Fibroblast of the conjunctiva (primary cell): ENCODE results near the gene FOXP3.

Source experiments
- DNase-seq: peaks from one replicate; pipeline ENCODE4 v3.0.0-alpha.2; 2010; ENCODE audit warnings: low read depth

FOXP3 gene

DNA sequence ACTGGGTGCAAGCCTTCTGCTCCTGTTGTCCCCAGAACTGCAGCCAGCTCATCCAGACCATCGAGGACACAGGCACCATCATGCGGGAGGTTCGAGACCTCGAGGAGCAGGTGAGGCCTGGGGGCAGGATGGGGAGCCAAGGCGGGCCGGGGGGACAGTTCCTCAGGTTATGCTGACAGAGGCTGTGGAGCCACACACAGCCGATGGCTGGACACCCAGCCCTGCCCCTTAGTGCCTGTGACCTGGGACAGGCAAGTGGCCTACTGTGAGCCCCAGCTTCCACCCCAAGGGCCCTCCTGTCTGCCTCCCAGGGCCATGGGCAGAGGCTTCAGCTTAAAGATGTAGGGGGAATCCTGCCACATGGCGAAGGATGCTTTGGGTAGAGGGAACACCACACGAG is 14.9 kb downstream of the FOXP3 start:
- DNase-seq, result no peak

- DNase-seq, result no peak
Observed at GRCh38 chrX:49249071-49249470, 15.4 kb downstream of the FOXP3 start.

GRCh38 chrX:49247916-49248811 is 16.3 kb downstream of the FOXP3 start:
- no peak for DNase-seq

DNA sequence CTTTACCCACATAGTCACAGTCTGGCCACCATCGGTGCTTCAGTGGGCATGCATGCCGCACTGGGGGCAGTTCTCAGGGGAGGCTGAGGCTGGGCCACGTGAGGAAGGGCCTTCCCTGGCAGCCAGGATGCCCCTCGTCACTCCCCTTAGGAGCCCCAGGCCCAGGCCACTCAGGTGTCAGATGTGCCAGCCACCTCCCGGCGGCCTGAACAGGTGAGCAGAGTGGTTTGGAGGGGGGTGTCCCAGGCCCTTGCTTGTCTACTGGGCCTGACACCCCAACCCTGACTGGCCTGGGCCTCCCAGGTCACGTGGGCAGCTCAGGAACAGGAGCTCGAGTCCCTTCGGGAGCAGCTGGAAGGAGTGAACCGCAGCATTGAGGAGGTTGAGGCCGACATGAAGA is 17.2 kb downstream of the FOXP3 start:
- no peak for DNase-seq

GRCh38 chrX:49246541-49246940 is 18.0 kb downstream of the FOXP3 start:
- DNase-seq, result no peak

GRCh38 chrX:49244207-49244606 is 20.3 kb downstream of the FOXP3 start:
- no peak for DNase-seq

- no peak for DNase-seq
Observed at GRCh38 chrX:49243166-49243565, 21.3 kb downstream of the FOXP3 start.

GRCh38 chrX:49242545-49243066 is 21.9 kb downstream of the FOXP3 start:
- no peak for DNase-seq

GRCh38 chrX:49238735-49239134 is 25.8 kb downstream of the FOXP3 start:
- DNase-seq, result no peak

- DNase-seq, result no peak
Observed at GRCh38 chrX:49237060-49237459, 27.4 kb downstream of the FOXP3 start.

DNA sequence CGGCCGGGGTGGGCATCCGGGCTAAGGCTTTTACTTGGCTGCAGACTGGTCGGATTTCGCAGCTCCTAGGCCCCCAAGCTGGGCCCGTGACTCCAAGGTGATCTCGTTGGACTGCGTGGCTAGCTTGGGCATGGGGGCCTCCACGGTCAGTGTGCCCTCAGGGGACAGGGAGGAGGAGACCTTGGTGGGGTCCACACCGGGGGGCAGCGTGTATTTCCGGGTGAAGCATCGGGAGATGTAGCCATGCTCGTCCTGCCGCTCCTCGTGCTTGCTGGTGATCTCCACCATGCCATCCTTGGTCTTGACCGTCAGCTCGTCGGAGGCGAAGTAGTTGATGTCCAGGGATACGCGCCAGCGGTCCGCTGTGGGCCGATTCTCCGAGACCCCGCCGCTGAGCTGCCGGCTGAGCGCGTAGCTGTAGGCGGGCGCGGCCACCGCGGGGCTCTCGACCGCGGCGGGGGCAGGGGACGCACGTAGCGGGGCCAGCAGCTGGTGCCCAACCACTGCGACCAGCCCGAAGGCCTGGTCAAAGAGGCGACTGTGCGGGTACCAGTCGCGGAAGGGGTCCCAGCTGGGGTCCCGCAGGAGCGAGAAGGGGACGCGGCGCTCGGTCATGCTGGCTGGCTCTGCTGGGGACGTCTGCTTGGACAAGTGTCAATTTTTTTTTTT is 30.5 kb downstream of the FOXP3 start:
- no peak for DNase-seq

DNA sequence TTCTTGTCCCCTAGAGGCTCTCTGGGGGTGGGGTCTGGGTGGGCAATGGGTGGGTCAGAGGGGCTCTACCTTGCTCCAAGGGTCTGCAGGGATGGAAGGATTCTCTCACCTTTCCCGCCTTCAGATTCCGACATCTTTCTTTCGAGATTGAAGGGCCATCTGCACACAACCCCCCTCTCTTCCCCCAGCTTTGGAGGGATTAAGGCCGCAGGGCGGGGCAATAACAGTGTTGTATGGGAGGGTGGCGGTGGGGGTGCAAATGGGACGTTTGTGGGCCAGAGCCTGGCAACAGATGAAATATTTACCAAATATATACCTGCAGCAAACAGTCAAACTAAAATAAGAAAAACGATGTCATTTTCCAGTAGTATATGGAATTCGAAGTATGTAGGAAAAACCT is 31.3 kb downstream of the FOXP3 start, which contains the start of gene CACNA1F:
CACNA1F (minus strand) TSS at position 165 of the 400 bp plus-strand sequence; CDS start at position 134, 31 bp downstream.
- no peak for DNase-seq

DNA sequence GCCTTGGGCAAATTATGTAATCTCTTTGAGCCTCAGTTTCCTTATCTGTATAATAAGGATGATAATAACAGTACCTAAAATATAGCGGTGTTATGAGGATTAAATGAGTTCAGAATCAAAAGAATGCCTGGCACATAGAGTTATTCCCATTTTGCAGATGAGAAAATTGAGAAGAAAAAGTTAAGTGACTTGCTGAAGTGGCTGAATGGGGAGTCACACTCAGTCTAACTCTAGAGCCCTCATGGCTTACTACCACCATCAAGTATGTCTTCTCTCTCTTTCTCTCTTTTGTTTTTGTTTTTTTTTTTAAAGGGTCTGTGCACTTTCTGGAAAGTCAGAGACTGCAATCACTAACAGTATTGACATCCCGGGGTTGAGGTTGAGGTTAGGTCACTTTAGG is 32.0 kb downstream of the FOXP3 start:
- no peak for DNase-seq

DNA sequence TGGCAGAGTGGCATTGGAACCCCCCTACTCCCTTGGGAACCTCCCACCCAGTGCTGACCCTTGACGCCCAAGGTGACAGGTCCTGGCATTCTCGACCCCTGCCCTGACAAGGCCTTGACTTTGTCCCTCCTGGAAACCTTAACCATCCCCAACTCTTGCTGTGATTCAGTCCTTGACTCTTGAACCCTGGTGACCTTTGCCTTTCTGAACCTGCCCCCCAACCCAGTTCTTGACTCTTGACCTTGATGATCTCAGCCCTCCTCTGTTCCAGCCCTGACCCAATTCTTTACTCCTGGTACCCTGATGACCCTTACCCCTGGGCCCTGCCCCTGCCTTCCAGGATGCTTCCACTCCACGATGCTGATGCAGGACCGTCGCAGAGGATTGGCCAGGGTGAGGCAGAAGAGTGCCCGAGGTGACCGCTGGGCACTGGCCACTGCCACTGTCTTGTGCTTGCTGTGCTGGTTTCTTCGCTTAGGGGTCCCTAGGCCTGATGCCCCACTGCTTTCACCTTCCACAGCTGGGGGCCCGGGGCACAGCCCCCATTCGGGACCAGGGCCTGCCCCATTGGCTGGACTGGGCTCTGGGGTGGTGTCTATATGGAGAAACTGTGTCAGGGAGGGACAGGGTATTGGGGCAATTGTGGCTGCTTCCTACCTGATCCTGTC is 33.0 kb downstream of the FOXP3 start:
- DNase-seq, result no peak

DNA sequence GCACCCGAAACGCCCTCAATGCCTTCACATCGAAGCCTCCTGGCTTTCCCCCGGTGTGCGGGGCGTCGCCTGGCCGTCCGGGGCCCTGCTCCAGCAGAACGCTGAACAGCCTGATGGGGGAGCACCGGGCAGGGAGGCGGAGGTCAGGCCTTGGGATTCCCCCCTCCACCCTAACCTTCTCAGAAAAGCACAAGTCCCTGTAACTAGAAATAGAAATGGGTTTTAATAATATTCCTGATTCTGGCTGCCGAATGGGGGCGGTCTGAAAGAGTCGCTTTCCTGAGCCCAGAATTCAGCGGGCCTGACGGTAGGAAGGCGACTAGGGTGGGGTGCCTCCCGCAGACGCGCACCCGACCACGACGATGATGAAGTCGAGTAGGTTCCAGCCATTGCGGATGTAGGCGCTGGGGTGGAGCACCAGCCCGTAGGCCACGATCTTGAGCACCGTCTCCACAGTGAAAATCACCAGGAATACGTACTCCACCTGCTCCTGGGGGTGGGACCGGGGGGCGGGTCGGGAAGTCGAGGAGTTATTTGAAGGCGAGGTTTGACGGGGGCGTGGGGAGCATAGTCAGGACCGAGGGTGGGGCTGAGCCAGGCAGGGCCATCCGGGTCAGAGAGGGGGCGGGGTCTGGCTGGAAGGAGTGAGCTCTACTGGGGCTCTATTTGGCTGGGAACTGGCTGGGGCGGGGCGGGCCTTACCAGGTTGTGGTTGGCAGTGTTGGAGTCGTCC is 33.8 kb downstream of the FOXP3 start:
- DNase-seq, result no peak

- no peak for DNase-seq
Observed at GRCh38 chrX:49228185-49228584, 36.3 kb downstream of the FOXP3 start.

DNA sequence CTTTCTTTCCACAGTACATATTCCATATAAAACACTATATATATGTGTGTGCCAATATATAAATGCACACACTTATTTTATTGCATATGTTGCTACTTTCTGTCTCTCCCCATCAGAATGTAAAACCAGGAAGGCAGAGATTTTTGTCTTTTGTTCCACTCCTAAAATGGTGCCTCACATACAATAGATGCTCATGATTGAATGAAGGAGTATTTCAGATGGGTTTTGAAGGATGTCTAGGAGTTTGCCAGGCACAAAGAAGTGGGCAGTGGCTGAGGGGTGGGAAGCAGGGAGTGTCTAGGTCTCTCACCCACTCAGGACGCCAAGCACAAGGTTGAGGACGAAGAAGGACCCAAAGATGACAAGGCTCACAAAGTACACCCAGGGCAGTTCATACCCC is 36.8 kb downstream of the FOXP3 start:
- no peak for DNase-seq

DNA sequence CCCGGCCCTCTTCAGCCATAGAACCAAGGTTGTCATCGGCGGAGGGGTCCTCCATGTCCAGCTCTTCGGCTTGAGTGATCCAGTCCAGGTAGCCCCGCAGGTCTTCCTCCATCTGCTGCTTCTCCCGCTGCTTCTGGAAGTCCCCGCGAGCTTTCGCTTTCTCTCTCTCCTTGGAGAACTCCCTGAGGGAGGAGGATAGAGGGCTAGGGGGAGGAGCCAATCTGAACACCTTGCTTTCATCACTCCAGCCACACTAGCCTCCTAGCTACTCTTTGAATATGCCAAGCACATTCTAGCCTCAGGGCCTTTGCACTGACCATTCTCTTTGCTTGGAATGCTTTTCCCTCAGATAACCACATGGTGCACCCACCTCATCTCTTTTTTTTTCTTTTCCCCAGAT is 37.6 kb downstream of the FOXP3 start:
- no peak for DNase-seq

- no peak for DNase-seq
Observed at GRCh38 chrX:49225858-49226257, 38.7 kb downstream of the FOXP3 start.

DNA sequence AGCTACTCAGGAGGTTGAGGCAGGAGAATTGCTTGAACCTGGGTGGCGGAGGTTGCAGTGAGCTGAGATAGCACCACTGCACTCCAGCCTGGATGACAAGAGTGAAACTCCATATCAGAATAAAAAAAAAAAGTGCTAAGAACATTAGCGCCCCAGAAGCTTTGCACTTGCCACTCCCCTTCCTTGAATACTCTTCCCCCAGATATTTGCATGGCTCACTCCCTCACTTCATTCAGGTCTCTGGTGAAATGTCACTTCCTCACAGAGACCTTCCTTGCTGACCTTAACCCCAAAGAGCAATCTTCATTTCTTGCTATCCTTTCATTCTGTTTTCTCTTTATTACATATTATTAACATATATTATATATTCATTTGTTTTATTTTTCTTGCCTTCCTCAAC is 42.6 kb downstream of the FOXP3 start:
- DNase-seq, result no peak

DNA sequence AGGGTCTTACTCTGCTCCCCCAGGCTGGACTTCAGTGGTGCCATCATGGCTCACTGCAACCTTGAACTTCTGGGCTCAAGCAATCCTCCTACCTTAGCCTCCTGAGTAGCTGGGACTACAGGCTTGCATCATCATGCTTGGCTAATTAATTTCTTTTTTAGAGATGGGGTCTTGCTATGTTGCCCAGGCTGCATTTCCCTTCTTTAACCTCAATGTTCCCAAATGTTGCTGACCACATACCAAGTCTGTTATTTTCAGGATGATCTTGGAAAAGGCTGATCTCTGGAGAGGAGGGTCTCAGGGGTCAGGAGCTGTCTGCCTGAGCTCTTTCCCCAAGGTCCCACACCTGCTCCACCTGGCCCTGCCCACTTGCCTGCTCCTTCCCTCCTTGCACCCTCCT is 44.4 kb downstream of the FOXP3 start:
- DNase-seq, result no peak

- DNase-seq, result no peak
Observed at GRCh38 chrX:49214996-49215526, 49.4 kb downstream of the FOXP3 start.
